GM12892 (cell line): ENCODE measurements around the gene KIF6.

Experiments used
- POLR2AphosphoS5 ChIP-seq: IDR thresholded peaks from 2 replicates; pipeline ENCODE4 v1.6.1; 2011; ENCODE audit warnings: low read depth, low read length, control low read depth
- TAF1 ChIP-seq: IDR thresholded peaks from 2 replicates; pipeline ENCODE4 v1.6.1; 2011; ENCODE audit warnings: low read depth, mild to moderate bottlenecking, control low read depth, low read length, borderline replicate concordance

GRCh38 chr6:39599341-39599740 is 125.9 kb downstream of the KIF6 start:
- no peak for TF ChIP-seq POLR2AphosphoS5
- no peak for TF ChIP-seq TAF1
